HEK293 (cell line): ENCODE data around the gene DIO3.
A peak's percentile ranks its signal among the peaks of the same experiment; 100 is the strongest.

Source experiments
- CTCF ChIA-PET: fragments of 350-600 bp; formaldehyde crosslinking; extraction: SDS; loops from one replicate; lab custom pipeline; 2021; ENCODE audit warnings: antibody characterized with exemption; lab: Yijun Ruan, JAX
- POLR2A ChIA-PET: fragments of 300-600 bp; formaldehyde crosslinking; extraction: SDS; loops from one replicate; lab custom pipeline; 2020; ENCODE audit warnings: antibody characterized with exemption, inconsistent platforms; lab: Yijun Ruan, JAX
- H3K27ac ChIP-seq: fragments of 200-500 bp; sonication (Bioruptor generic); 2 replicates; pipeline ENCODE4 v1.5.1; 2014; ENCODE audit warnings: low read depth, low read length, control low read depth, inconsistent platforms; ENCODE audit errors: extremely low read depth
- H3K36me3 ChIP-seq, 2 experiments: fragments of 200-500 bp in 1 of 2; sonication (Bioruptor generic) in 1 of 2; 1 replicate in 1 of 2; 2 replicates in 1 of 2; pipeline ENCODE4 v1.5.1; 2014 to 2017; ENCODE audit warnings: inconsistent platforms in 2 of 2, low read length in 2 of 2; ENCODE audit not compliant: control insufficient read depth in 2 of 2, insufficient read depth in 1 of 2
- H3K4me1 ChIP-seq: fragments of 200-500 bp; sonication (Bioruptor generic); 2 replicates; pipeline ENCODE4 v1.5.1; 2014; ENCODE audit warnings: mild to moderate bottlenecking, low read length, inconsistent platforms; ENCODE audit not compliant: control insufficient read depth, insufficient read depth
- H3K4me3 ChIP-seq: 2 replicates; pipeline ENCODE4 v1.5.1; 2011; ENCODE audit warnings: low read depth, mild to moderate bottlenecking, control low read depth, low read length, moderate library complexity
- H3K9me3 ChIP-seq: fragments of 200-500 bp; sonication (Bioruptor generic); 2 replicates; pipeline ENCODE4 v1.5.1; 2014; ENCODE audit warnings: low read depth, low read length, inconsistent platforms; ENCODE audit not compliant: control insufficient read depth, insufficient read depth
- GLIS1 ChIP-seq: fragments of 450-650 bp; formaldehyde crosslinking; IDR thresholded peaks from 2 replicates; pipeline ENCODE4 v1.5.1; 2016; ENCODE audit warnings: missing biosample characterization, missing genetic modification characterization
- HOXA7 ChIP-seq: sonication (generic); formaldehyde crosslinking; IDR thresholded peaks from 2 replicates; pipeline ENCODE4 v1.8.1; 2022; ENCODE audit warnings: missing genetic modification reagents, borderline replicate concordance
- KLF9 ChIP-seq: fragments of 450-650 bp; formaldehyde crosslinking; IDR thresholded peaks from 2 replicates; pipeline ENCODE4 v1.5.1; 2016; ENCODE audit warnings: missing biosample characterization, missing genetic modification characterization, low read depth
- ZFP69B ChIP-seq: fragments of 450-650 bp; formaldehyde crosslinking; IDR thresholded peaks from 2 replicates; pipeline ENCODE4 v1.5.1; 2016; ENCODE audit warnings: missing biosample characterization, missing genetic modification characterization
- ZNF146 ChIP-seq: fragments of 450-650 bp; formaldehyde crosslinking; IDR thresholded peaks from 2 replicates; pipeline ENCODE4 v1.5.1; 2016; ENCODE audit warnings: missing biosample characterization, missing genetic modification characterization
- ZNF211 ChIP-seq: fragments of 450-650 bp; formaldehyde crosslinking; IDR thresholded peaks from 2 replicates; pipeline ENCODE4 v1.5.1; 2016; ENCODE audit warnings: low read depth, missing biosample characterization, missing genetic modification characterization
- ZNF266 ChIP-seq: fragments of 450-650 bp; formaldehyde crosslinking; IDR thresholded peaks from 2 replicates; pipeline ENCODE4 v1.5.1; 2016; ENCODE audit warnings: missing biosample characterization, missing genetic modification characterization, low read depth
- ZNF473 ChIP-seq: fragments of 450-650 bp; formaldehyde crosslinking; IDR thresholded peaks from 2 replicates; pipeline ENCODE4 v1.5.1; 2017; ENCODE audit warnings: missing biosample characterization, missing genetic modification characterization
- ZNF529 ChIP-seq: fragments of 450-650 bp; formaldehyde crosslinking; IDR thresholded peaks from 2 replicates; pipeline ENCODE4 v1.5.1; 2017; ENCODE audit warnings: missing genetic modification characterization, missing biosample characterization; ENCODE audit not compliant: insufficient replicate concordance
- ZNF561 ChIP-seq: fragments of 450-650 bp; IDR thresholded peaks from 2 replicates; pipeline ENCODE4 v1.5.1; 2018; ENCODE audit warnings: missing biosample characterization, missing genetic modification characterization, borderline replicate concordance
- ZNF610 ChIP-seq: fragments of 450-650 bp; formaldehyde crosslinking; IDR thresholded peaks from 2 replicates; pipeline ENCODE4 v1.5.1; 2016; ENCODE audit warnings: missing biosample characterization, missing genetic modification characterization, borderline replicate concordance
- TF ChIP-seq, protein P1 (sequence below): fragments of 450-650 bp; formaldehyde crosslinking; IDR thresholded peaks from 2 replicates; pipeline ENCODE4 v1.5.1; 2016; ENCODE audit warnings: missing biosample characterization, missing genetic modification characterization, borderline replicate concordance
- TF ChIP-seq, protein P2 (sequence below): fragments of 450-650 bp; formaldehyde crosslinking; conservative IDR thresholded peaks from 2 replicates; pipeline ENCODE4 v1.5.1; 2016; ENCODE audit warnings: low read depth, missing biosample characterization, missing genetic modification characterization
- TF ChIP-seq, protein P3 (sequence below): fragments of 450-650 bp; formaldehyde crosslinking; IDR thresholded peaks from 2 replicates; pipeline ENCODE4 v1.5.1; 2016; ENCODE audit warnings: missing biosample characterization, missing genetic modification characterization
- TF ChIP-seq, protein P4 (sequence below): fragments of 450-650 bp; formaldehyde crosslinking; IDR thresholded peaks from 2 replicates; pipeline ENCODE4; 2016; ENCODE audit warnings: missing biosample characterization, missing genetic modification characterization

DIO3 gene

DNA sequence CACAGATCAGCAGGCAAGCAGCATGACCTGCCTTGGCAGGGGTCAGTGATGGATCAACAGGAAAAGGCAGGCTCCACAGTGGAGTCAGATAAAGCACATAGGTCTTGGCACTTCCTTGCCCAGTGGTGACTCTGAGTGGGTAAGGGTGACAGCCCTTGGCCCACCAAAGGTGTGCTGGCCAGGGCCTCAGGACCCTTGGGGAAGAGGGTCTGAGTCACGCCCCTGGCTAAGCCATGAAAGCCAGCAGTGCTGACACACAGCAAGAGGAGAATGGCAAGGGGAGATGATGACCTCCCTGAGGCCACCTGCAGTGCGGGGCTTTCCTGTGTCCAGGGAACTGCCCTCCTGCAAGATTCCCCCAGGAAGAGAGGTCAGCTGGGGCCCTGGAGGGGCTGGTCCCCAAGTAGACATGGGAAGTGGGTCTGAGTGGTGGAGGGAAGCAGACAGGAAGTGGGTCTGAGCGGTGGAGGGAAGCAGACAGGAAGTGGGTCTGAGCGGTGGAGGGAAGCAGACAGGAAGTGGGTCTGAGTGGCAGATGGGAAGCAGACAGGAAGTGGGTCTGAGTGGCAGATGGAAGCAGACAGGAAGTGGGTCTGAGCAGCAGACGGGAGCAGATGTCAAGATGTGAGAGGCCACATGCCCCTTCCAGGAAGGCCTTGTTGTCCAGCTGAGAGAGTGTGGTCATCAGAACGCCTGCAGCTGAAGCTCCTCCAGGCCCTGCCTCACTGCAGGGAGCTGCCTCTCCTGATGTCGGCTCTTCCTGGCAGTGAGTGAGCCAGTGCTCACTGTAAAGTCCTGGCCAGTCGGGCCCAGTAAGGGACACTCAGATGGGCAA lies 34.8 kb downstream of the DIO3 start:
- Histone ChIP-seq H3K4me1 (no peaks in the 10 kb centered on the region), H3K27ac (no peak overlapping the region), H3K36me3 (no peaks in the 10 kb centered on the region), H3K9me3 (no peaks in the 10 kb centered on the region), H3K4me3 (no peak overlapping the region)
- TF ChIP-seq, protein P1, sequence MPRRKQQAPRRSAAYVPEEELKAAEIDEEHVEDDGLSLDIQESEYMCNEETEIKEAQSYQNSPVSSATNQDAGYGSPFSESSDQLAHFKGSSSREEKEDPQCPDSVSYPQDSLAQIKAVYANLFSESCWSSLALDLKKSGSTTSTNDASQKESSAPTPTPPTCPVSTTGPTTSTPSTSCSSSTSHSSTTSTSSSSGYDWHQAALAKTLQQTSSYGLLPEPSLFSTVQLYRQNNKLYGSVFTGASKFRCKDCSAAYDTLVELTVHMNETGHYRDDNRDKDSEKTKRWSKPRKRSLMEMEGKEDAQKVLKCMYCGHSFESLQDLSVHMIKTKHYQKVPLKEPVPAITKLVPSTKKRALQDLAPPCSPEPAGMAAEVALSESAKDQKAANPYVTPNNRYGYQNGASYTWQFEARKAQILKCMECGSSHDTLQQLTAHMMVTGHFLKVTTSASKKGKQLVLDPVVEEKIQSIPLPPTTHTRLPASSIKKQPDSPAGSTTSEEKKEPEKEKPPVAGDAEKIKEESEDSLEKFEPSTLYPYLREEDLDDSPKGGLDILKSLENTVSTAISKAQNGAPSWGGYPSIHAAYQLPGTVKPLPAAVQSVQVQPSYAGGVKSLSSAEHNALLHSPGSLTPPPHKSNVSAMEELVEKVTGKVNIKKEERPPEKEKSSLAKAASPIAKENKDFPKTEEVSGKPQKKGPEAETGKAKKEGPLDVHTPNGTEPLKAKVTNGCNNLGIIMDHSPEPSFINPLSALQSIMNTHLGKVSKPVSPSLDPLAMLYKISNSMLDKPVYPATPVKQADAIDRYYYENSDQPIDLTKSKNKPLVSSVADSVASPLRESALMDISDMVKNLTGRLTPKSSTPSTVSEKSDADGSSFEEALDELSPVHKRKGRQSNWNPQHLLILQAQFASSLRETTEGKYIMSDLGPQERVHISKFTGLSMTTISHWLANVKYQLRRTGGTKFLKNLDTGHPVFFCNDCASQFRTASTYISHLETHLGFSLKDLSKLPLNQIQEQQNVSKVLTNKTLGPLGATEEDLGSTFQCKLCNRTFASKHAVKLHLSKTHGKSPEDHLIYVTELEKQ (tag by site-specific recombination), result no peak
- TF ChIP-seq, protein P2, sequence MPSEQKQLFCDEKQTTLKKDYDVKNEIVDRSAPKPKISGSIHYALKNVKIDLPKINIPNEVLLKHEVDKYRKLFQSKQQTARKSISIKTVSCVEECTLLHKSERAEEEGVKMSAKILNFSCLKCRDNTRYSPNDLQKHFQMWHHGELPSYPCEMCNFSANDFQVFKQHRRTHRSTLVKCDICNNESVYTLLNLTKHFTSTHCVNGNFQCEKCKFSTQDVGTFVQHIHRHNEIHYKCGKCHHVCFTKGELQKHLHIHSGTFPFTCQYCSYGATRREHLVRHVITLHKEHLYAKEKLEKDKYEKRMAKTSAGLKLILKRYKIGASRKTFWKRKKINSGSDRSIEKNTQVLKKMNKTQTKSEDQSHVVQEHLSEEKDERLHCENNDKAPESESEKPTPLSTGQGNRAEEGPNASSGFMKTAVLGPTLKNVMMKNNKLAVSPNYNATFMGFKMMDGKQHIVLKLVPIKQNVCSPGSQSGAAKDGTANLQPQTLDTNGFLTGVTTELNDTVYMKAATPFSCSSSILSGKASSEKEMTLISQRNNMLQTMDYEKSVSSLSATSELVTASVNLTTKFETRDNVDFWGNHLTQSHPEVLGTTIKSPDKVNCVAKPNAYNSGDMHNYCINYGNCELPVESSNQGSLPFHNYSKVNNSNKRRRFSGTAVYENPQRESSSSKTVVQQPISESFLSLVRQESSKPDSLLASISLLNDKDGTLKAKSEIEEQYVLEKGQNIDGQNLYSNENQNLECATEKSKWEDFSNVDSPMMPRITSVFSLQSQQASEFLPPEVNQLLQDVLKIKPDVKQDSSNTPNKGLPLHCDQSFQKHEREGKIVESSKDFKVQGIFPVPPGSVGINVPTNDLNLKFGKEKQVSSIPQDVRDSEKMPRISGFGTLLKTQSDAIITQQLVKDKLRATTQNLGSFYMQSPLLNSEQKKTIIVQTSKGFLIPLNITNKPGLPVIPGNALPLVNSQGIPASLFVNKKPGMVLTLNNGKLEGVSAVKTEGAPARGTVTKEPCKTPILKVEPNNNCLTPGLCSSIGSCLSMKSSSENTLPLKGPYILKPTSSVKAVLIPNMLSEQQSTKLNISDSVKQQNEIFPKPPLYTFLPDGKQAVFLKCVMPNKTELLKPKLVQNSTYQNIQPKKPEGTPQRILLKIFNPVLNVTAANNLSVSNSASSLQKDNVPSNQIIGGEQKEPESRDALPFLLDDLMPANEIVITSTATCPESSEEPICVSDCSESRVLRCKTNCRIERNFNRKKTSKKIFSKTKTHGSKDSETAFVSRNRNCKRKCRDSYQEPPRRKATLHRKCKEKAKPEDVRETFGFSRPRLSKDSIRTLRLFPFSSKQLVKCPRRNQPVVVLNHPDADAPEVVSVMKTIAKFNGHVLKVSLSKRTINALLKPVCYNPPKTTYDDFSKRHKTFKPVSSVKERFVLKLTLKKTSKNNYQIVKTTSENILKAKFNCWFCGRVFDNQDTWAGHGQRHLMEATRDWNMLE (tag by site-specific recombination), result 0 out of 2 replicates have a peak, but pooled peaks have one; percentile 20
- peak; percentile 20; the same call in 1 of the 2 replicates for TF ChIP-seq GLIS1 (tag by site-specific recombination)
- POLR2A ChIA-PET, result no interaction called here
- CTCF ChIA-PET, result no interaction called here

DNA sequence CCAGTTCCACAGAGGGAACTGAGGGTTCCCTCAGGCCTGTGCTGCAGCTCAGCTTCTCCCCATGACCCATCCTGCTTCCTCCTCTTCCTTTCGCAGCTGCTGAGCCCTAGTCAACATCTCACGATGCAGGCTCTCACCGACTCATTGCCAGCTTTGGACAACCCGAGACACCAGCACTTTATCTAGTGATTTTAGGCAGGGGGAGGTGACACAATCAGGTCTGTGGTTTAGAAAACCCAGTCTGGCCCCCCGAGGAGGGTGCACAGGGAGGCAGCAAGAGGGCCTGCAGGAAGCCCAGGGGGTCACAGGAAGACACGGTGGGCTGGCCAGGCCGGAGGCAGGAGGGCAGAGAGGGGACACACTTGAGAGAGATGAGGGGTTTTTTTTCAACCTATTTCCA lies 35.4 kb downstream of the DIO3 start:
- CTCF ChIA-PET, result no interaction called here
- no peaks in the 10 kb centered on the region for H3K9me3 ChIP-seq
- no peaks in the 10 kb centered on the region for H3K4me1 ChIP-seq
- no peaks in the 10 kb centered on the region for H3K36me3 ChIP-seq
- POLR2A ChIA-PET, result no interaction called here
- TF ChIP-seq HOXA7 (CRISPR knock-in tag) (no peak), KLF9 (tag by site-specific recombination) (no peak), ZNF529 (no peak), ZNF146 (tag by site-specific recombination) (no peak), ZNF610 (tag by site-specific recombination) (no peak), ZNF266 (tag by site-specific recombination) (no peak), ZFP69B (tag by site-specific recombination) (no peak), ZNF473 (tag by site-specific recombination) (no peak), ZNF211 (no peak), ZNF561 (tag by site-specific recombination) (no peak)
- TF ChIP-seq, protein P3, sequence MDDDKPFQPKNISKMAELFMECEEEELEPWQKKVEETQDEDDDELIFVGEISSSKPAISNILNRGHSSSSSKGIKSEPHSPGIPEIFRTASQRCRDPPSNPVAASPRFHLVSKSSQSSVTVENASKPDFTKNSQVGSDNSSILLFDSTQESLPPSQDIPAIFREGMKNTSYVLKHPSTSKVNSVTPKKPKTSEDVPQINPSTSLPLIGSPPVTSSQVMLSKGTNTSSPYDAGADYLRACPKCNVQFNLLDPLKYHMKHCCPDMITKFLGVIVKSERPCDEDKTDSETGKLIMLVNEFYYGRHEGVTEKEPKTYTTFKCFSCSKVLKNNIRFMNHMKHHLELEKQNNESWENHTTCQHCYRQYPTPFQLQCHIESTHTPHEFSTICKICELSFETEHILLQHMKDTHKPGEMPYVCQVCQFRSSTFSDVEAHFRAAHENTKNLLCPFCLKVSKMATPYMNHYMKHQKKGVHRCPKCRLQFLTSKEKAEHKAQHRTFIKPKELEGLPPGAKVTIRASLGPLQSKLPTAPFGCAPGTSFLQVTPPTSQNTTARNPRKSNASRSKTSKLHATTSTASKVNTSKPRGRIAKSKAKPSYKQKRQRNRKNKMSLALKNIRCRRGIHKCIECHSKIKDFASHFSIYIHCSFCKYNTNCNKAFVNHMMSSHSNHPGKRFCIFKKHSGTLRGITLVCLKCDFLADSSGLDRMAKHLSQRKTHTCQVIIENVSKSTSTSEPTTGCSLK (tag by site-specific recombination), result no peak
- TF ChIP-seq, protein P4, sequence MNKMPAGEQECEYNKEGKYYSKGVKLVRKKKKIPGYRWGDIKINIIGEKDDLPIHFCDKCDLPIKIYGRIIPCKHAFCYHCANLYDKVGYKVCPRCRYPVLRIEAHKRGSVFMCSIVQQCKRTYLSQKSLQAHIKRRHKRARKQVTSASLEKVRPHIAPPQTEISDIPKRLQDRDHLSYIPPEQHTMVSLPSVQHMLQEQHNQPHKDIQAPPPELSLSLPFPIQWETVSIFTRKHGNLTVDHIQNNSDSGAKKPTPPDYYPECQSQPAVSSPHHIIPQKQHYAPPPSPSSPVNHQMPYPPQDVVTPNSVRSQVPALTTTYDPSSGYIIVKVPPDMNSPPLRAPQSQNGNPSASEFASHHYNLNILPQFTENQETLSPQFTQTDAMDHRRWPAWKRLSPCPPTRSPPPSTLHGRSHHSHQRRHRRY (tag by site-specific recombination), result no peak
- TF ChIP-seq, all 188 proteins: peak for 0
- Histone ChIP-seq H3K4me3 (no peak overlapping the region), H3K27ac (no peak overlapping the region)
